ENCODE data around the gene TMPRSS5.

TMPRSS5 gene

GRCh38 chr11:113651023-113651422, 55.1 kb downstream of the TMPRSS5 start:
- TF ChIP-seq EGR1 (IDR thresholded peaks at IDR 0.05) (no peak), FOXM1 (IDR thresholded peaks at IDR 0.05; ENCODE audit: borderline replicate concordance, low read depth) (no peak), ZBTB7A (IDR thresholded peaks at IDR 0.05; ENCODE audit: low read depth) (no peak), TEAD4 (IDR thresholded peaks at IDR 0.05) (no peak), EP300 (IDR thresholded peaks at IDR 0.05; ENCODE audit: borderline replicate concordance) (no peak), TCF12 (IDR thresholded peaks at IDR 0.05; ENCODE audit: low read depth) (no peak), NFIC (IDR thresholded peaks at IDR 0.05) (no peak), TAF1 (IDR thresholded peaks at IDR 0.05; ENCODE audit: low read depth) (no peak), YY1 (IDR thresholded peaks at IDR 0.05; ENCODE audit: low read depth) (no peak), REST (IDR thresholded peaks at IDR 0.05; ENCODE audit: low read depth) (no peak), CEBPB (IDR thresholded peaks at IDR 0.05) (no peak), RAD21 (IDR thresholded peaks at IDR 0.05; ENCODE audit: low read depth) (no peak), CREB1 (IDR thresholded peaks at IDR 0.05; ENCODE audit: low read depth) (no peak)
- TF ChIP-seq, protein P1, sequence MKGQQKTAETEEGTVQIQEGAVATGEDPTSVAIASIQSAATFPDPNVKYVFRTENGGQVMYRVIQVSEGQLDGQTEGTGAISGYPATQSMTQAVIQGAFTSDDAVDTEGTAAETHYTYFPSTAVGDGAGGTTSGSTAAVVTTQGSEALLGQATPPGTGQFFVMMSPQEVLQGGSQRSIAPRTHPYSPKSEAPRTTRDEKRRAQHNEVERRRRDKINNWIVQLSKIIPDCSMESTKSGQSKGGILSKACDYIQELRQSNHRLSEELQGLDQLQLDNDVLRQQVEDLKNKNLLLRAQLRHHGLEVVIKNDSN (IDR thresholded peaks at IDR 0.05) = no peak
- TF ChIP-seq, protein P2, sequence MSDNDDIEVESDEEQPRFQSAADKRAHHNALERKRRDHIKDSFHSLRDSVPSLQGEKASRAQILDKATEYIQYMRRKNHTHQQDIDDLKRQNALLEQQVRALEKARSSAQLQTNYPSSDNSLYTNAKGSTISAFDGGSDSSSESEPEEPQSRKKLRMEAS (IDR thresholded peaks at IDR 0.05) = no peak

DNA sequence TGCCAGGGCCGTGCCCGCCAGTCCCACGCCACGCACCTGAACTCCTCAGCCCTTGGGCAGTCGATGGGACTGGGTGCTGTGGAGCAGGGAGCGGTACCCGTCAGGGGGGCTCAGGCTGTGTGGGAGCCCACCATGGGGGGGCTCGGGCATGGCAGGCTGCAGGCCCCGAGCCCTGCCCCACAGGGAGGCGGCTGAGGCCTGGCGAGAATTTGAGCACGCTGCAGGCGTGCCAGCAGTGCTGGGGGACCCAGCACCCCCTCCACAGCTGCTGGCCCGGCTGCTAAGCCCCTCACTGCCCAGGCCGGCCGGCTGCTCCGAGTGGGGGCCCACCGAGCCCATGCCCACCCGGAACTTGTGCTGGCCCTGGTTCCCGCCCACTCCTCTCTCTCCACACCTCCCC, 56.8 kb downstream of the TMPRSS5 start:
- no peak for TF ChIP-seq NFIC (IDR thresholded peaks at IDR 0.05)
- TF ChIP-seq FOXM1 (IDR thresholded peaks at IDR 0.05; ENCODE audit: borderline replicate concordance, low read depth) = no peak
- no peak for TF ChIP-seq TCF12 (IDR thresholded peaks at IDR 0.05; ENCODE audit: low read depth)

DNA sequence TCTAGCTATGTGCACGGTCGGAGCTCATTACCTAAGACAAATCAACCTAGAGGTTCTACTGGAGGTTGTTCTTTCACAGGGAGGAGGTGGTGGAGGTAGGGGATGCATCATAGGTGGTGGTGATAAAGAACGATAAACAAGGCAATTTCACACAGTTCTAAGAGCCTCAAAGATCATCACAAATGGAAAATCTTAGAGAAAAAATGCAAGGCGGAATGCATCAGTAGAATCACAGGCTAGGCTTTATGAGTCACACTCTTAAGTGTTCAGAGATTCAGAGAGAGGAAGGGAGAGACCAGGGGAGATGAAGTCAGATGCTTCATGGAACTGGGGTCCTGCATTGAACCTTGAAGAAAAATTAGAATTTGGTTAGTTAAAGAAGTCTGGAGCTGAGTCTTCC, 58.3 kb downstream of the TMPRSS5 start:
- TF ChIP-seq EGR1 (IDR thresholded peaks at IDR 0.05) (no peak), CEBPB (IDR thresholded peaks at IDR 0.05) (no peak), EP300 (IDR thresholded peaks at IDR 0.05; ENCODE audit: borderline replicate concordance) (no peak), CREB1 (IDR thresholded peaks at IDR 0.05; ENCODE audit: low read depth) (no peak), ZBTB7A (IDR thresholded peaks at IDR 0.05; ENCODE audit: low read depth) (no peak), TEAD4 (IDR thresholded peaks at IDR 0.05) (no peak), NFIC (IDR thresholded peaks at IDR 0.05) (no peak)
- TF ChIP-seq, protein P2 (IDR thresholded peaks at IDR 0.05) = no peak

DNA sequence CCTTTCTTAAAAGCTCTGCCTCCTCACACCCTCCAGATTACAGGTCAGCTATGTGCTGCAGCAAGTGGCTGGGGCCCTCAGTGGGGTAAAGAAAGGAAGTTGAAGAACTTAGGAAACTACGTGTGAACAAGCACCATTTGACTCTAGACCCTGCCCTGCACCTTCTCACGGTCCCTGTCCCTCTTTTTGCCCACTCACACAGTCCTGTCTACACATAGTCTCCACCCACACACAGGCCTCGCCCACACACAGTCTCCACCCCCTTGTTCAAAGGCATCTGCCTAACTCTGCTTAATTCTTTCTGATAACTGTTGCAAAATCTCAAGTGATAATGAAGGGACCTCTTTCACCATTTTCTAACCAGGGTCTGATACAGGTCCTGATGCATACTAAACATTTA, 59.0 kb downstream of the TMPRSS5 start:
- TF ChIP-seq YY1 (IDR thresholded peaks at IDR 0.05; ENCODE audit: low read depth) = no peak
- TF ChIP-seq TCF12 (IDR thresholded peaks at IDR 0.05; ENCODE audit: low read depth) = no peak
- no peak for TF ChIP-seq EGR1 (IDR thresholded peaks at IDR 0.05)
- no peak for TF ChIP-seq CREB1 (IDR thresholded peaks at IDR 0.05; ENCODE audit: low read depth)
- no peak for TF ChIP-seq CEBPB (IDR thresholded peaks at IDR 0.05)

DNA sequence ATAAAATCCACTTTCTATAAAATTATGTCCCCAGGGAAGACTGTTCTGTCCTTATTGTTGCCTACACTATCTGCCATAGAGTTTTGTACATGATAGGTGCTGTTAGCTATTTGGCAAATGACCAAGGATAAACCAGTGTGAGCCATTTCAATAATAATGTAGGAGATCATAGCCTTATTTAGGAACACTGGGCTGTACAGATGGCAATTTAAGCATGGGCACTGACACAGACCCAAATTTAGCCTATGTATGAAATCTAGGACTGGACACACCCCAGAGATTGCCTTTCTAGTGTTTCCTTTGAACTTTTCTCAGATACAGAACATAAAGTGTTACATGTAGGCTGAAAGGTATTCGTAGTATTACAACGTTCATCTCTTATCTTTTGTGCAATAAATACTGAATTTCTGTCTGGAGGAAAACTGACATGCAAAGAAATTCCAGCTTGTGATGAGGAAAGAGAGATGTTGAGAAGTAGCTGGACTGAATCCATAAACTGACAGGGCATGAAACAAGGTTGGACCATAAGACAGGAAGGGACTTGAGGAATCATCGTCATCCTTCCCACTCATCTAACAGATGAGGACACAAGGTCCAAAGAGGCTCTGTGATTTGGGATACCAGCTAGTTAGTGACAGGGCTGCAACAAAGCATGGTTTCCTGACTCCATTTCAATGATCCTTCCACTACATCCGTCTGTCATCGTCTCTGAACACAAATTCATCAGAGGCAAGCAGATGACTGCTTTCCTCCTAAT, 60.3 kb downstream of the TMPRSS5 start:
- TF ChIP-seq, protein P2 (IDR thresholded peaks at IDR 0.05) = no peak
- no peak for TF ChIP-seq CEBPB (IDR thresholded peaks at IDR 0.05)
- TF ChIP-seq NFIC (IDR thresholded peaks at IDR 0.05) = no peak
- no peak for TF ChIP-seq TAF1 (IDR thresholded peaks at IDR 0.05; ENCODE audit: low read depth)
- no peak for TF ChIP-seq FOXM1 (IDR thresholded peaks at IDR 0.05; ENCODE audit: borderline replicate concordance, low read depth)
- no peak for TF ChIP-seq YY1 (IDR thresholded peaks at IDR 0.05; ENCODE audit: low read depth)
- TF ChIP-seq TCF12 (IDR thresholded peaks at IDR 0.05; ENCODE audit: low read depth) = no peak

- TF ChIP-seq FOXM1 (IDR thresholded peaks at IDR 0.05; ENCODE audit: borderline replicate concordance, low read depth) (no peak), YY1 (IDR thresholded peaks at IDR 0.05; ENCODE audit: low read depth) (no peak), REST (IDR thresholded peaks at IDR 0.05; ENCODE audit: low read depth) (no peak)
- TF ChIP-seq, protein P2 (IDR thresholded peaks at IDR 0.05) = no peak
Measured at GRCh38 chr11:113644605-113645004, 61.5 kb downstream of the TMPRSS5 start.

Measured in Ishikawa (cell line).